ENCODE data around the gene NEDD9.

NEDD9 gene

GRCh38 chr6:11232770-11233626 lies 530 bp upstream of the NEDD9 start:
- no peak for DNase-seq

GRCh38 chr6:11231564-11232192 lies 790 bp downstream of the NEDD9 start:
- DNase-seq: no peak

GRCh38 chr6:11231108-11231463 lies 1.4 kb downstream of the NEDD9 start:
- DNase-seq: no peak

- no peak for DNase-seq
Measured at GRCh38 chr6:11230158-11231107, 2.0 kb downstream of the NEDD9 start.

GRCh38 chr6:11229655-11230046 lies 2.8 kb downstream of the NEDD9 start:
- DNase-seq: no peak

- no peak for DNase-seq
Measured at GRCh38 chr6:11228935-11229654, 3.4 kb downstream of the NEDD9 start.

GRCh38 chr6:11227698-11228097 lies 4.8 kb downstream of the NEDD9 start:
- DNase-seq: no peak

- no peak for DNase-seq
Measured at GRCh38 chr6:11226005-11226404, 6.5 kb downstream of the NEDD9 start.

GRCh38 chr6:11224966-11225463 lies 7.5 kb downstream of the NEDD9 start:
- no peak for DNase-seq

- peak; percentile 41 for DNase-seq
Measured at GRCh38 chr6:11224252-11224965, 8.1 kb downstream of the NEDD9 start.

GRCh38 chr6:11223286-11223864 lies 9.1 kb downstream of the NEDD9 start:
- DNase-seq: no peak

- DNase-seq: no peak
Measured at GRCh38 chr6:11222385-11223277, 9.8 kb downstream of the NEDD9 start.

- DNase-seq: no peak
Measured at GRCh38 chr6:11221623-11222384, 10.7 kb downstream of the NEDD9 start.

- DNase-seq: no peak
Measured at GRCh38 chr6:11219400-11219834, 13.1 kb downstream of the NEDD9 start.

- no peak for DNase-seq
Measured at GRCh38 chr6:11218538-11219399, 13.7 kb downstream of the NEDD9 start.

GRCh38 chr6:11218102-11218442 lies 14.4 kb downstream of the NEDD9 start:
- DNase-seq: no peak

GRCh38 chr6:11217360-11218101 lies 14.9 kb downstream of the NEDD9 start:
- no peak for DNase-seq

- DNase-seq: no peak
Measured at GRCh38 chr6:11215773-11216172, 16.7 kb downstream of the NEDD9 start.
